Upper lobe of left lung (tissue), 6 donors: ENCODE data around the gene GNAI2. TPM values are rescaled to one million over a fixed set of nuclear protein-coding genes. Genes with fewer than 3 reads are reported as not detected.

ENCODE experiments used
- ATAC-seq, 2 donors: fragments of 200-7000 bp; cut with Tn5 transposase; one replicate each; pipeline ENCODE4 v1.9.1; 2022; ENCODE audit warnings: mild to moderate bottlenecking in 2 of 2, moderate library complexity in 2 of 2; ENCODE audit not compliant: low FRiP score in 2 of 2
- DNase-seq, 2 donors: peaks; one replicate each; pipeline ENCODE4 v3.0.0-alpha.2; 2019 to 2020
- H3K27ac ChIP-seq, 4 donors: fragments of 200-600 bp; sonication (generic); one replicate each; pipeline ENCODE4 v1.5.1; 2016 to 2019
- H3K27me3 ChIP-seq, 4 donors: fragments of 200-600 bp; sonication (generic); one replicate each; pipeline ENCODE4 v1.5.1; 2017 to 2019
- H3K36me3 ChIP-seq, 4 donors: fragments of 200-600 bp; sonication (generic); one replicate each; pipeline ENCODE4 v1.5.1; 2016 to 2019
- H3K4me1 ChIP-seq, 4 donors: fragments of 200-600 bp; sonication (generic); one replicate each; pipeline ENCODE4 v1.5.1; 2018 to 2019
- H3K4me3 ChIP-seq, 4 donors: fragments of 200-600 bp; sonication (generic); one replicate each; pipeline ENCODE4 v1.5.1; 2017 to 2019; ENCODE audit warnings: mild to moderate bottlenecking in 2 of 4, moderate library complexity in 1 of 4
- H3K9me3 ChIP-seq, 4 donors: fragments of 200-600 bp; sonication (generic); one replicate each; pipeline ENCODE4 v1.5.1; 2018 to 2019
- CTCF ChIP-seq, 6 experiments: fragments of 450-650 bp in 4 of 6; fragments of 200-600 bp in 2 of 6; sonication (generic) in 2 of 6; IDR thresholded peaks; one replicate each; pipeline ENCODE4 v1.5.1; 2016 to 2019; ENCODE audit warnings: antibody characterized with exemption in 6 of 6
- EP300 ChIP-seq, 4 donors: sonication (generic); formaldehyde crosslinking; IDR thresholded peaks; one replicate each; pipeline ENCODE4 v1.5.1; 2017; ENCODE audit warnings: antibody characterized with exemption in 4 of 4, control low read depth in 2 of 4
- POLR2A ChIP-seq, 4 donors: fragments of 450-650 bp; IDR thresholded peaks; one replicate each; pipeline ENCODE4 v1.5.1; 2016 to 2017; ENCODE audit warnings: antibody characterized with exemption in 4 of 4, mild to moderate bottlenecking in 2 of 4
- POLR2AphosphoS5 ChIP-seq, 2 donors: sonication (generic); formaldehyde crosslinking; IDR thresholded peaks; one replicate each; pipeline ENCODE4 v1.5.1; 2017; ENCODE audit warnings: antibody characterized with exemption in 2 of 2
- WGBS, 2 donors: methylation state at CpG; one replicate each; pipeline ENCODE4 v1.1.5; 2017 to 2018; 5-methylcytosine and 5-hydroxymethylcytosine counted together
- total RNA-seq, 6 donors: library from RNA; depleted of rRNA in 4 of 6; stranded (reverse); fragments of >200 nt in 4 of 6; gene quantifications; one replicate each; pipeline versions ENCODE4 v1.1.0 to v1.2.1, GENCODE V29; 2016 to 2021
- donor health status: DM: no; HTN: no; CAD: no; lungs with moderate emphysema.
- donor health status: DM: no; HTN: yes; CAD: no; lungs with severe emphysema.

The GNAI2 gene
- total RNA-seq, 6 donors from 2014 or later, result 191 to 440 (median 295) TPM

GRCh38 chr3:50255251-50255615, 19.2 kb downstream of the GNAI2 start:
- peak overlapping the region; percentile 91 to 98 (median 95) for H3K27ac ChIP-seq
- peaks cover 19 to 84% (median 66%) of the 10 kb centered on the region in 4 donors for H3K36me3 ChIP-seq
- TF ChIP-seq CTCF (IDR thresholded peaks at IDR 0.05) (no peak), POLR2AphosphoS5 (IDR thresholded peaks at IDR 0.05) (no peak), POLR2A (IDR thresholded peaks at IDR 0.05) (no peak), EP300 (IDR thresholded peaks at IDR 0.05) (no peak)

GRCh38 chr3:50256978-50257890, 21.2 kb downstream of the GNAI2 start:
- WGBS, 2 donors, result 89% methylated on average over 17 to 20 of the region's 20 CpGs
- H3K36me3 ChIP-seq, result peaks cover 19 to 69% (median 59%) of the 10 kb centered on the region in 4 donors

More at GRCh38 chr3:50255251-50255615, 19.2 kb downstream of the GNAI2 start:
- Histone ChIP-seq H3K27me3 (no peaks in the 10 kb centered on the region), H3K9me3 (peaks cover 0 to 7% (median 0%) of the 10 kb centered on the region in 4 donors), H3K4me3 (no peak overlapping the region), H3K4me1 (peaks cover 73 to 98% (median 94%) of the 10 kb centered on the region in 4 donors)
- WGBS, 2 donors, result 75 to 89% methylated on average over 9 of the region's 9 CpGs
- no peak for DNase-seq
- no peak for ATAC-seq

DNA sequence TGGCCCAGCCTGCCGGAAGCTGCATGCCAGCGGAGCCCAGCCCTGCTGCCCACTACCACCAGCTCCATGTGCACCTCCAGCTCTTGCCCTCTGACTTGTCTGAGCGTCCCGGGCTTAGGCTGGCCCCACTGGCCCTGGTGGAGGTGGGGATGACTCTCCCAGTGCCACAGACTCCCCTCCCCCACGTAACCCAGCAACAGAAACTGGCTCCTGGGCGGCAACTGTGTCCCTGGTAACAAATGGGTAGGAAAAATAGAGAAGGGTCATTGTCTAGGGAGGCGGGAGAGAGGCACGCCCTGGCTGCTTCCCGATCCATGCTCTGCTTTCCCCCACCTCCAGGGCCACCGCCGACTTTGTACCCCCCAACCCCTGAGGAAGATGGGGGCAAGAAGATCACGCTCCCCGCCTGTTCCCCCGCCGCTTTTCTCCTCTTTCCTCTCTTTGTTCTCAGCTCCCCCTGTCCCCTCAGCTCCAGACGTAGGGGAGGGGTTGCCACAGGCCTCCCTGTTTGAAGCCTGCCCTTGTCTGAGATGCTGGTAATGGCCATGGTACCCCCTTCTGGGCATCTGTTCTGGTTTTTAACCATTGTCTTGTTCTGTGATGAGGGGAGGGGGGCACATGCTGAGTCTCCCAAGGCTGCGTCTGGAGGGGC, 22.2 kb downstream of the GNAI2 start:
- DNase-seq (no peak), ATAC-seq (no peak)
- no peak overlapping the region for H3K4me3 ChIP-seq
- peak; percentile 21 to 49 for TF ChIP-seq POLR2AphosphoS5 (IDR thresholded peaks at IDR 0.05)
- TF ChIP-seq EP300 (IDR thresholded peaks at IDR 0.05), result peak in 1 of 4 donors; percentile 27
- no peak for TF ChIP-seq POLR2A (IDR thresholded peaks at IDR 0.05)
- H3K4me1 ChIP-seq, result peaks cover 65 to 86% (median 82%) of the 10 kb centered on the region in 4 donors
- peaks cover 0 to 7% (median 0%) of the 10 kb centered on the region in 4 donors for H3K9me3 ChIP-seq
- 71 to 74% methylated on average over 13 to 17 of the region's 17 CpGs for WGBS, 2 donors
- H3K27ac ChIP-seq, result peak overlapping the region; percentile 94 to 98 (median 96)
- H3K27me3 ChIP-seq, result no peaks in the 10 kb centered on the region
- peaks cover 16 to 60% (median 50%) of the 10 kb centered on the region in 4 donors for H3K36me3 ChIP-seq

More at GRCh38 chr3:50256978-50257890, 21.2 kb downstream of the GNAI2 start:
- peak overlapping the region; percentile 94 to 98 (median 96) for H3K27ac ChIP-seq
- H3K4me3 ChIP-seq, result no peak overlapping the region
- peak in 5 of 6 experiments; percentile 30 to 51 (median 42) for TF ChIP-seq CTCF (IDR thresholded peaks at IDR 0.05)
- TF ChIP-seq EP300 (IDR thresholded peaks at IDR 0.05), result no peak
- peaks cover 0 to 7% (median 0%) of the 10 kb centered on the region in 4 donors for H3K9me3 ChIP-seq
- no peaks in the 10 kb centered on the region for H3K27me3 ChIP-seq
- peaks cover 71 to 95% (median 91%) of the 10 kb centered on the region in 4 donors for H3K4me1 ChIP-seq
- no peak for DNase-seq
- ATAC-seq, result no peak

GRCh38 chr3:50258979-50259378, 23.0 kb downstream of the GNAI2 start:
- Histone ChIP-seq H3K4me1 (peaks cover 68 to 84% (median 79%) of the 10 kb centered on the region in 4 donors), H3K27ac (peak overlapping the region; percentile 94 to 98 (median 96)), H3K9me3 (peaks cover 0 to 7% (median 0%) of the 10 kb centered on the region in 4 donors), H3K4me3 (no peak overlapping the region), H3K27me3 (no peaks in the 10 kb centered on the region), H3K36me3 (peaks cover 16 to 54% (median 42%) of the 10 kb centered on the region in 4 donors)
- whole genome bisulfite sequencing, 2 donors, result 72 to 86% methylated on average over 15 to 16 of the region's 16 CpGs
- ATAC-seq (no peak), DNase-seq (no peak)
- peak in 1 of 6 experiments; percentile 7 for TF ChIP-seq CTCF (IDR thresholded peaks at IDR 0.05)
- no peak for TF ChIP-seq POLR2AphosphoS5 (IDR thresholded peaks at IDR 0.05)
